Femur (tissue), 1 donor: ENCODE data around the gene TRAPPC6A.

Source experiments
- DNase-seq: peaks from one replicate; pipeline ENCODE4 v3.0.0-alpha.2; 2017

TRAPPC6A gene

DNA sequence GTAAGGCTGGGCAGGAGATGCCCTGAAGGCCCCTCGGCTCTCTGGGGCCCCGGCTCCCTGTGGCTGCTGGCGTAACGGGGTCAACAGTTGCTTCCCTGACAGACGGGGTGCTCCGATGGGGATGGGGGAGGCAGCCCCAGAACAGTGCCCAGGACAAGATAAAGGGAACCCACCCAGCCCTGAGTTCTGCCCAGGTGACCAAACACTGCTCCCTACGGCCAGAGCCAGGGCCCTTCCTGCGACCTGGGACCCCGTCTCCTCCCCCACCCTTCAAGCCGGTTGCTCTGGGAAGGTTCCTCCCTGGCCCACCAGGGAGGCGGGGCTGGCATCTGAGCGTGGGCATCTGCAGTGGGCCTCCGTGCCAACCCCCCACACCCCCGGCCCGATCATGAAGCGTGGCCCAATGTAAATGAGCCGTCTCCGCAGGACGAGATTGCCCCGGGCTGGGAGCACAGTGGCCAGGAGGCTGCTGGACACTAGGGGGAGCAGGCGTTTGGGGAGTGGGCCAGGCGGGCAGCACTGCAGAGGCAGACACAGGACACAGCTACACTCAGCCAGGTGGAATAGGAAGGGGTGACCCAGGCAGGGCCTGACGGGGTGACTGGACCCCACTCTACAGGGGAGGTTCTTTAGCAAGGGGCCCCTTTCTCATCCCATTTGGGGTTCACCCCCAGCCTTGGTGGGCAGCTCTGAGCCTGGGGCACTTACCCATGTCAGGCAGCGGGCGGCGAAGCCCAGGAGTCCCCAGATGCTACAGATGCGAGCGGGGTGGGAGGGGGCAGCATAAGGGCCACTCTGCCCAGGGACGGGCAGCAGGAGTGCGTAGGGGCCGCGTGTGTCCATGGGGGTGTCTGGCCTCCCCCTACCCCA is 16.1 kb downstream of the TRAPPC6A start:
- peak; percentile 56 for DNase-seq

DNA sequence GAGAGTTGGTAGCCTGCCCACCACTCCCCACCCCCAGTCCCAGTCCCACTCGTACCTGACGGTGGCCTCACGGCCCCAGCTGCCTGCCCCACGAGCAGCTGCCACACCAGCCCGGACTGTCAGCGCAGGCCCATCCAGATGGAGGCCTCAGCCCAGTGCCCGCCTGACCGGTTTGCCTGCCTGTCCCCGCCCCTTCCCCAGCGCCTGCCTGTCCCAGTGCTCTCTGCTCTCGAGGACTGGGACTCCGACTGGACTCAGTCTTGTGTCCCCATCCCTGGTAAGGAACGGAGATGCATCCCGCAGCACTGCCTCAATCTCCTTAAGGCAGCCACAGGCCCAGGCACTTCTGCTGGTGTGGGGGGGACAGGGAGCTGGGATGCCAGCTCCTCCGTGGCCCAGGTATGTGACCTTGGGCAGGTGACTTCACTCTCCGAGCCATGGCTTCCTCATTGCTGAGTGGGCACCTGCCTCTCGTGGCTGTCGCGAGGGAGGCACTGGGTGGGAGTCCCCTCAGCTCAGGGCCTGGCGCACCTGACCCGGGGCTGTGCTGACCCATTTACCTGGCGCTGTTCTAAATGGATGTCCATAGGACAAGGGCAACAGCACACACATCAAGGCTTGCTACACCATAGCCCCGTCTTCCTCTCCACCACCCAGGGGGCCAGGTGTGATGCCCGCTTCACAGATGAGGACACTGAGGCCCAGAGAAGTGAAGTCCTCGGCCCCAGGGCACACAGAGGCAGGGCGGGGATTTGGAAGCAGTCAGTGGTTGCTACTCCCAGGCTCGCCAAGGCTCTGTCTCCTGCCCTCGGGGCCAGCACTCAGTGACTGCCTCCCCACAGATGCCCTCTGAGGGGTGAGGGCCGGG is 16.9 kb downstream of the TRAPPC6A start, which contains the start of gene NKPD1:
TSS of gene NKPD1 (minus strand) at position 113 of the 868 bp plus-strand sequence. CDS start 832 bp downstream, outside the sequence.
- no peak for DNase-seq

DNA sequence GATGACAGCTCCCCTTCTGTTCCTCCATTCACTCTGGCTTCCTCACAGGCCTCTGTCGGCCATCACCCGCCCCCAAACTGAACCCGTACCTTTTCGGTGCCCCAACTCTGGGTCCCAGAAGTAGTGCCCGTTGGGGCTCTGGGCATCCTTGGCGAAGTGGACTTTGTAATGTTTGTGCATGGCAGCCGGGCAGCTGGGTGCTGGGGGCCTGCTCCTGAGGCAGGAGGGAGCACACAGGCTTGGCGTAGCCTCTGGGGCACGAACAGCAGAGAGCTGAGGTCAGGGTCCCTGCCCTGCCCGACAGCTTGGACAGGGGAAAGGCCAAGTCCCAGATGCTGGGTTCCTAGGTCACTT is 18.1 kb downstream of the TRAPPC6A start:
- no peak for DNase-seq

DNA sequence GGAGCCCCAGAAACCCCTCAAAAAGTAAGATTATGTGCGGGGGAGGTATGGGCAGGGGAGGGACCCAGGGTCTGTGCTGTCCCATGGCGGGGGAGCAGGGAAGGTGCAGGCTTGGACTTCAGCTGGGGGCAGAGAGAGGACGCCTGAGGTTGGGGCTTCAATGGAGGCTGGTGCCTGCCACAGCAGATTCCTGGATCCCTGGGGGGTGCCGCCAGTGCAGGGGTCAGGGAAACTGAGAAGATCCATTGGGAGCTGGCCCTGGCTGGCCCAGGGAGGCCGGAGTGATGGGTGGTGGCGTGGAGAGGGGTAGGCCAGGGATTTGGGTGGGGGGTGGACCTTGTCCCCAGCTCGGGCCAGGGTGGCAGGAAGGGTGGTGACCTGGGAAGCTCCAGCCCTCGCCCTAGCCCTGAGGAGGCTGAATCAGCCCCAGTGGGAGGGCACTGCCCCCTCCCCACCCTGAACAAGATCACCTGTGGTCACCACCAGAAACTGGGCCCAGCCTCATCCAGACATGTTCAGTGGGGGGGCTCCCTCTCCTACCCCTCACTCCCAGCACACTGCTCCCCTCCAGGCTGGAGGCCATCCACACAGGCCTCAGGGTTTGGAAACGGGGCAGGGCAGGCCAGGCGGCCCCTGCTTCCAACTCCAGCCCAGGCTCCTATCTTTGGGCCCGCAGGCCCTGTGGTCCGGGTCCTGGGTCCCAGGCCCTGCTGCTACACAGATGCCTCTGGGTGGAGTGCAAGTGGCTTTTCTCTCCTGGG is 18.6 kb downstream of the TRAPPC6A start:
- no peak for DNase-seq

DNA sequence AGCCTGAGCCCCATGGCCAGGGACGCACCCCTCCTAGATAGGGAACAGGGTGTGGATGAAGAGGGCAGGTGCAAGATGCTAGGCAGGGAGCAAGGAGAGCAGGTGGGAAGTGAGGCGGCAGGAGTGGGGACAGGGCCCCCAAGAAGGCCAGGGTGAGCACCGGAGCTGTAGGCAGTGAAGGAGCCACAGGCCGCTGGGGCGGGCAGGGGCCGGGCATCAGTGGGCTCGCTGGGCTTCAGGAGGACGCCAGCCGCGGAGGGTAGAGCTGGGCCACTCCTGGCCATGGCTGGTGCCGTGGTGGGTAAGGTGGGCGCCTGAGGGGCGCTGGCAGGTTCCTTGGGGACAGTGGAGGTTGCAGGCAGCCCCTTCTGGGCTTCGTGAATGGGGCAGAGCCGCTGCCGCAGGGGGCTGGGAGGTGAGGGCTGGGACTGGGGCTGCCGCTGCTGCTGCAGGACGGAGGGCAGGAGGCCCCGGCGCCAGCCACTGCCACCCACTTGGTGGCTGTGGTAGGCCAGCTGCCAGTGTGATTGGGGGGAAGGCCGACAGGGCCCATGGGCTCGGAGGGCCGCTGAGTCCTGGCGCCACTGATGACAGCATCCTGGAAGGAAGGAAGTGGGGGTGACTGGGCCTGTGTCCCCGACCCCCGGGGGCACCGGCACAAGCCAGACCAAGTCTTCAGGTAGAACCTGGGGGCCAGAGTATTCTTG is 19.4 kb downstream of the TRAPPC6A start:
- no peak for DNase-seq

DNA sequence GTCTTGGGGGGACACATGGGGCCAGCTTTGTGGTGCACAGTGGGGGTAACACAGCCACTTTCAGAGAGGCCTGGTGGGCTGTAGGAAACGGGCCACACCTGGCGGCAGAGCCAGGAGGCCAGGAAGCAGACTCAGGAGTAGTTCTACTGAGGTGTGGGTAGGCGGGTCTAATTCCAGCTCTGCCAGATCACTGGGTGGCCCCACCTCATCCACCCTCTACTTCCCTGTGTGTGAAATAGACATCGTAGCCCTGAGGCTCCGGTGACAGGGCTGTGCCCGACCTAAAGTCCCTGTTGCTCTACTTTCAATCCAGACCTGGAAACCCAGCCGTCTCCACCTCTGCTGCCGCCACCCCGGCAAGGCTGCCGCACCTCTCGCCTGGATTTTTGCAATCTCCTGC is 21.3 kb downstream of the TRAPPC6A start:
- DNase-seq = no peak

DNA sequence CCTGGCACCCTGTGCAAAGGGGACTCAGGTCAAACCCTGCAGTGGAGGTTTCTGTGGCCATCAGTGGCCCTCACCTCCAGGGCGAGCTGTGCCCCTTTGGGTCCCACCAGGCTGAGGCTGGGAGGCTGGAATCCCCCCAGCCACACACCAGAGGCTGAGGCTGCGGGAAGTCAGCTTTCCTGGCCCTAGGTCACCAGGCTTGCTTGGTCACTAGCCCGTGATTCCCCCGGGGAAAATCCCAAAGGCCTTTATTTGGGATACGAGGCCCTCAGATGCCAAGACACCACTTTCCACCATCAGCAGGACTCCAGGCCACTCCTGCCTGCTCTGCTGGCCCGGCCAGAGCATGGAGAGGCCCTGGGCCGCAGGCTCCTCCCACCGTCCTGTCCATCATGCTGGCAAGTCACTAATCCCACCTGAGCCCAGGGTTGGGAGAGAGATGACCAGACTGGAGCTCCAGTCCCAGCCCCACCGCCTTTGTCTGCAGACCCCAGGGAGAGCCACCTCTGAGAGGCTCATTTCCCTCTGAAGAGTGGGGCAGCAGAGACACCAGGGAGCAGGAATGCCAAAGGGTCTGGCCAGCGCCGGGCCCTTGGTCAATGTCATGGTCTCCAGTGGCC is 21.9 kb downstream of the TRAPPC6A start:
- DNase-seq = no peak

DNA sequence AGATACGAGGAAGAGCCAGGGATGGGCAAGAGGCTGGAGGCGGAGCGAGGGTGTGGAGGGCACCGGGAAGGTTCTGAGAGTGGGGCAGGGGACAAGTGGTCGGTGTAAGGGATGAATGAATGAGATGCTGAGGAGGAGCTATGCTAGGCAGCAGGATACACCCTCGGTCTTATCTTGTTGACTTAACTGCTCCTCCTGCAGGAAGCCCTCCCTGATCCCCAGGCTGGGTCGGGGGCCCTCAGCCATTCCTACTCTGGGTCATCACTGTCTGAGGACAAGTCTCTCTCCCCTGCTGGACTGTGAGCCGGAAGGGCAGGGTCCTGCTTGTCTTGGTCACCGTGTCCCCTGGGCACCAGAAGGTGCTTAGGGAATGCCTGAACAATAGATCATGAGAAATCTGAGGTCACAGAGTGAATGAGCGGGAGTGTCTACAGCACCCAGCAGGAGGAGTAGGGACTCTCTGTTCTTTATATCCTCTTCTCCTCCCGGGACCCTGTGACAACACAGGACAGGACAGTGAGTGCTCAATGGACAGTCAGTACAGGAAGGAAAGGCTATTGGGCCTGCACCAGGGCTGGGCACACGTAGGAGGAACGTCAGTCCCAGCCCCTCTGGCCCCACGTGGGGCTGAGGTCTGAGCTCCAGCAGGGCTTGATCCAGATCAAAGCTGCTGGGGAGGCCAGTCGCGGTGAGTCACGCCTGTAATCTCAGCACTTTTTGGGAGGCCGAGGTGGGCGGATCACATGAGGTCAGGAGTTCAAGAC is 23.8 kb downstream of the TRAPPC6A start:
- DNase-seq = no peak

DNA sequence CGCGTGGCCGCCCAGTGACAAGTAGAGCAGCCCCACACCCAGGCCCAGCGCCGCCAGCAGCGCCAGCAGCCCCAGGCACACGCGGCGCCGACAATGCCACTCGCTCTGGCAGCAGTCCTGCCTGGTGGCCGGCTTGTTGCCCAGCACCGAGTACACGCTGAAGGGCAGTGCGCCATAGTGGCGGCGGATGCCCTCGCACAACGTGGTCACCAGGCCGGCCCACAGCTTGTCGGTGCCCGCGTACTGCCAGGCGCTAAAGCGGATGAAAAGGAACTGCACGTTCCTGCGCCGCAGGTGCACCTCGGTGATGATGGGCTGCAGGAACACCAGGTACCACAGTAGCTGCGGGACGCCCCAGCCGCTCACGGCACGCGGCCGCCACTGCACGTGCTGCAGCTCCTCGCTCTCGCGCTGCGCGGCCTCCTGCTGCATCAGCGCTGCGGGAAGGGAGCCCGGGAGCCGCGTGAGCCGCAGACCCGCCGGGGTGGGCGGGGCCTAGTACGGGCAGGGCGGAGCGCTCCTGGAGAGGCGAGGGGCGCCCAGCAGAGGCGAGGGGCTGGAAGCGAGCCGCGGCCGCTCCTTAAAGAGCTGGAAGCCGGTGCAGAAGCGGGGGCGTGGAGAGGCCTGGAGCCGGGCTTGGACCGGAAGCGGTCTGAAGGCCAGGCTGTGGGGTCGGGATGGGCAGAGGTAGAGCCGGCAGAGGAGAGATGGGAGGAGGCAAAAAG is 24.5 kb downstream of the TRAPPC6A start:
- peak; percentile 68 for DNase-seq

DNA sequence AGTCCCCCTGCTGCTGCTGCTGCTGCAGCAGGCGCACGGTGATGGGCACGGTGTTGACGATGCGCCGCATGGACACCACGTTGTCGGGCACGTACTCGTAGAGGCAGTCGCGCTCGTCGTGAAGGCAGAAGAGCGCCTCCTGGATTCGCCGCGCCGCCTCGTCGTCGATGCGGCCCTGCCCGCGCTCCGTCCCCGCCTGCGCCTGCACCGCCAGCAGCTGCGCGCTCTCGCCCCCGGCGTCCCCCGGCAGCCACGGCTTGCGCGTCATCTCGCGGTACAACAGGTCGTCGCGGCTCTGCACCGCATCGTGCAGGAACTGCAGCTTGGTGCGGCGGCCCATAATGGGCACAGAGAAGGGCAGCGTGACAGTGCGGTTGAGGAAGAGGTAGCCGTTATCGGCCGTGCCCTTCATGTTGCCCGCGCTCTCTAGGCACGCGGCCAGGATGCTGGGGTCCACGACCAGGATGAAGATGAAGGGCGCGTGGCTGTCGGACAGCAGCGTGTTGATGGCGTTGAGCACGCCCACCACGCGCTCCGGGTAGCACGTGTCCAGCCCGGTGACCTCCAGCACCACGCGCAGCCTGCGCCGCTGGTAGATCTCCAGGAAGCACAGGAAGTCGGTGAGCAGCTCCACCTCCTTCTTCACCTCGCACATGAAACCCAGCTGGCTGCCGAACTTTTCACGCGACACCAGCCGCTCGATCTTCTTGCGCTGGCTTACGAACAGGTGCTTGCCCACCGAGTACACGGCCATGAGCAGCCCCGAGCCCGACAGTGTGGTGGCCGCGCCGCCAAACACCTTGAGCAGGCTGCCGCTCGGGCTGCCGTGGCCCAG is 25.3 kb downstream of the TRAPPC6A start:
- DNase-seq = peak; percentile 65

DNA sequence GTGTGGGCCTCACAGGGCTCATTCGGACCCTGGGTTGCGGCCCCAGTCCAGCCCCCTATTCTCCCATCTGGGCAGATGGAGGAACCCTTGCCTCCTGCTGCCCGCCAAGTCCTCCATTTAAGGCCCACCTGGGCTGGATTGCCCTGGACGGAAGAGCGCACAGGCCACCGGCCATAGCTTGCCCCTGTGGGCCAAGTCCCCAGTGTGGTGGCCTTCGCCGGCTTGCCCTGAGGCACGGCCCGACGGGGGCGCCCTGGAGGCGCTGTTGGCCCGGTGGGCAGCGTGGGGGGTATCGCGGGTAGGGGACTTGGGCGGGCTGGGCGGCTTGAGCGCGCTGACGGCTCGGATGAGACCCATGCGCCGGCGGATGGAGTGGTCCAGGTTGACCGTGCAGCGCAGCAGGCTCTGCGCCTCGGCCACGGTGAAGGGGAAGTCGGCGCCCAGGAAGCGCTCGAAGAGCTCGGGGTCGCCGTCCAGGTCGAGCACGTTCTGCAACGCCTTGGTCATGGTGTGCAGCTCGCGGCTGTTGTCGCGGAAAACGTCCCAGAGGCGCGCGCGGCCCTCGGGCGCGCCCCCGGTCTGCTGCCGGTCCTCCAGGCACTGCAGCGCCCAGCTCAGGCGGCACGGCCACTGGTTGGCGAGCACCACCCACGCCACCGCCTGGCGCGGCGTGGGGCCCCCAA is 26.1 kb downstream of the TRAPPC6A start:
- no peak for DNase-seq

DNA sequence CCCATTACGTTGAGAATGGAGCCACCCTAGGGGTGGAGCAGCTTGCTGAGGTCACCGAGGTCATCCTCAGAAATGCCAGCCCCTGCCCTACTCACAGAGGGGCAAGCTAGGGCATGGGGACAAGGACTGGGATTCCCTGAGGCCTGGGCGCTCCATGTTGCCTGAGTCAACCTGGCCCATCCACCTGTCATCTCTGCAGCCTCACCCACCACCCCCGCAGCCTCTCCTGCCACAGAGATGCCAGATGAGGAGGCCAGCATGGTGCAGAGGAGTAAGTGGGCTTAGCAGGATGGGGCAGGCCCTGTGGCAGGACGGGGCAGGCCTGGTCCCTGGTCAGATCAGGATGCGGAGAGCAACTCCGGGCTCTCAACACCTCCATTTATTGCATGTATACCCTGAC is 26.7 kb downstream of the TRAPPC6A start:
- no peak for DNase-seq

DNA sequence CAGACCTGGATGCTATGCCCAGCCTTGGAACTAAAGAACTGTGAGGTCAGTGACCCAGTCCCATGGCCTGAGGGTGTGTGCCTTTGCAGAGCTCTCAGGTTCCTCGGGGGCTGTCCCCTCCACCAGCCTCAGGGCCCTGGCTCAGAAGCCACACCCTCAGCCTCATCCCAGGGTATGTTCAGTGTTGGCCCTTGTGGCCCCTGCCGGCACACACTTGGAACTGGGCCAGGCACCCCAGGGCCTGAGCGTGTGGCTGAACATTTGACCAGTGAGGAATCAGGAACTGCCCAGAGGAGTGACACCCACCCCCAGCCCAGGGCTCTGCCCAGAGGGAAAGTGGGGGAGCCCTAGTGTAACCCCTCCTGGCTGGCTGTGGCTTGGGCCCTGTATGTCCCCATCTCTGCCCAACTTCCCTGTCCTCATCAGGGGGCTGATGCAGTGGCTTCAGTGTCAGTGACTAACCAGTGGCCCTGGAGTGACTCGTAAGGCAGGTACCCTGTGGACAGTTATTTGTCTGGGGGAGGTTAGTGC is 27.2 kb downstream of the TRAPPC6A start:
- DNase-seq = no peak

DNA sequence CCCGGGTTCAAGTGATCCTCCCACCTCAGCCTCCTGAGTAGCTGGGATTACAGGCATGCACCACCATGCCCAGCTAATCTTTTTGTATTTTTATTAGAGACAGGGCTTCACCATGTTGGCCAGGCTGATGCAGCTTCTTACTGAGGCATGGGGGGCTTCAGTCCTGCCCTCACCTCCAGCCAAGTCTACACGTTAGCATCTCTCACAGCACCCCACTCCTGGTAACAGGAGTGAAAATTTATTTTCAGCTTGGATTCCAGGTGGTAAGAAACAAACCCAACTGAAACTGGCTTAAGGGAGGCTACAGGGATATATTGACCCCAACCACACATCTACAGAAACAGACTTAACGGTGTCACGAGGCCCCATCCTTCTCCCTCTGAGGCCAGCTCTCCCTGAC is 27.9 kb downstream of the TRAPPC6A start:
- no peak for DNase-seq

DNA sequence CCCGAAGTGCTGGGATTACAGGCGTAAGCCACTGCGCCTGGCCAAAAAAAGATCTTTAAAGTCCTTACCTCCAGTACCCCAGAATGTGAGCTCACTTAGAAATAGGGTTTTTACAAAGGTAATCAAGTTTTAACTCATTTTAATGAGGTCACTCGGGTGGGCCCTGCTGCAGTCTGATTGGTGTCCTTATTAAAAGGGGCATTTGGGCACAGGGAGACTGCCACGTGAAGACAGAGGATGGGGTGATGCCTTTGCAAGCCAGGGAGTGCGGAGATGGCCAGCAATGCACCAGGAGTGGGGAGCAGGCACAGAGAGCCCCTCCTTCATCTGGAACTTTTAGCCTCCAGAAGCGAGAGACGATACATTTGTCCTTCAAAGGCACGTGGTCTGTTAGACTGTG is 28.9 kb downstream of the TRAPPC6A start:
- no peak for DNase-seq

DNA sequence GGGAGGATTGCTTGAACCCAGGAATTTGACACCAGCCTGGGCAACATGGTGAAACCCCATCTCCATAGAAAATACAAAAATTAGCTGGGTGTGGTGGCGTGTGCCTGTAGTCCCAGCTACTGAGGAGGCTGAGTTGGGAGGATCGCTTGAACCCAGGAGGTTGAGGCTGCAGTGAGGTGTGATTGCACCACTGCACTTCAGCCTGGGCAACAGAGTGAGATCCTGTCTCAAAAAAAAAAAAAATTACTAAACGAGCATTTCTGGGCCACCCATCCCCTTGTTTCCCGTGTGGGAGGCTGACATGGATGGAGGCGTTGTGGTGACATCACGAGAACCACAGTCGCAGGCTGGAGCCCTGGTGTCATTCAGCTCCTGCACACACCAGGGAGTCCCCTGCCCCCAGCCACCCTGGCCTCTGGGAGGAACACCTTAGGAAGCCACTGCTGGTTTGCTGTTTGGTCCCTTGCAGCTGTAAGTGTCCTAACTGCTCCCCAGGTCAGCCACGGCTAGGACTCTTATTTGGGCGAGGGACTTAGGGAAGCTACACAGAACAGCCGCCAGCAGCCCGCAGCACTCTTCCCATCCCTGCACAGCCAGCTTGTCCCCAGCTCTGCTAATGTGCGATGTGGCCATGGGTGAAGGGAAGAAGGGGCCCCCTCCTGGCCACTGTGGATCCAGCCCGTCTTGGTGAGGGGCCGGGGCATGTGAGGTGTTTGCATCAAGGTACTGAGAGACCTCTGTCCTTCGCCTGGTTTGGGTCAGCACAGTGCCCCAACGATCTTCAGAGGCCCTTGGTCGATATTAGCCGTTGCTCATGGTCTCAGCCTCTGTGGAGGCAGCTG is 30.0 kb downstream of the TRAPPC6A start:
- DNase-seq = no peak

DNA sequence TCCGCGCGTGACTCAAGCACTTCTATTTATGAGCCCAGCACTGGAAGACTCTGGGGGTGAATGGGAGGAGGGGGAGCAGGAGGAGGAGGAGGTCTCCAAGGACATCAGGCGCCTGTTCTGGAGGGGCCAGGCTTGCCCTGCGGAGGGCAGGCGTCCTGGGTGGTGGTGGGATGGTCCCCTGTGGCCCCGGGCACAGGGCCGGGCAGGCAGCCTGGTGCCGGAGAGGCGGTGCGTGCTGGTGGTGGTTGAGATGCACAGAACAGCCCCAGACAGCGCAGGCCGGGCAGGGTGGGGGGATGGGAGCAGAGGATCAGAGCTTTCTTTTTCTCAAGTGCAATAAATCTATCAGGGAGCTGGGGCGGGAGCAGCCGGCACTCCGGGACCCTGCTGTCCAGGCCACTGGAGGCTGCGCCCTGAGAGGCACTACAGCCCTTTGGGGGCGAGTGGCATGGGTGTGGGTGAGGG is 31.3 kb downstream of the TRAPPC6A start:
- no peak for DNase-seq

DNA sequence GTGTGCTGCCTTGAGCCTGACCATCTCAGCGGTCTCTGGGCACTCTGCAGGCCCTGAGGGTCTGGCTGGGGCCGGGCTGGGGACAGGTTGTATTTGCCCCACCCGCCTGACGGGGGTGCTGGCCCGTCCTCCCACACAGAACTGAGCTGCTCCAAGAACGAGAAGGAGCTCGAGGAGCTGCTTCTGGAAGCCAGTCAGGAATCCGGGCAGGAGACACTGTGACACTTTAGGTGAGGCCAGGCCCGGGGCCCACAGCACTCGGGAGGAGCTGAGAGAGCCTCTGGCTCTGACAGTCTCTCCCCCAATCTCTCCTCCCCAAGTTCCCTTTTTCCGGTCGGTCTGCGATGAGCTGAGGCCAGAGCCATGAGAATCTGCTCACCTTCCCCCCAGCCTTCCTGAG is 31.8 kb downstream of the TRAPPC6A start:
- DNase-seq = no peak
